GM12891 (cell line): ENCODE results near the gene NEDD4L.

Experiments used
- POLR2A ChIP-seq: IDR thresholded peaks from 2 replicates; pipeline ENCODE4 v1.6.1; 2011; ENCODE audit warnings: low read depth, low read length, control low read depth
- POLR2AphosphoS5 ChIP-seq: IDR thresholded peaks from 2 replicates; pipeline ENCODE4 v1.6.1; 2011; ENCODE audit warnings: low read depth, low read length, control low read depth
- POU2F2 ChIP-seq: IDR thresholded peaks from 2 replicates; pipeline ENCODE4 v1.6.1; 2011; ENCODE audit warnings: low read depth, mild to moderate bottlenecking, control low read depth, low read length, moderate library complexity
- TAF1 ChIP-seq: IDR thresholded peaks from 2 replicates; pipeline ENCODE4 v1.6.1; 2011; ENCODE audit warnings: low read depth, low read length, control low read depth

DNA sequence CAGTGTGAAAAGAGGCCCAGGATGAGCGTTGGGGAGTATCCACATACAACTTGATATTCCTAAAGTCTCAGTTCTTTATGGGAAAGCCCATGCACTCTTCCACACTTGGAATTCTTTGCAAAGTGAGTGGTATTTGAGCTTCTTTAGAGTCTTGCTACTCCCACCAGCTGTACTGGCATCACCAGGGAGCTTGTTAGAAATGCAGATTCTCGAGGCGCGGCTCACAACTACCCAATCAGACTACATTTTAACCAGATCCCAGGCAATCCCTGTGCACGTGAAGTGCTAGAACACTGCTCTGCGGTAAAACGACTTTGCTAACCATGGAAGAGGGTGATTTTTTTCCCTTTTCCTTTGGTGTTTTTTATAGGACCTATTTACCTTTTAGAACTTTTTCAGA is 184.7 kb downstream of the NEDD4L start:
- no peak for TF ChIP-seq POLR2A
- TF ChIP-seq POU2F2: no peak
- no peak for TF ChIP-seq POLR2AphosphoS5
- TF ChIP-seq TAF1: no peak
